GM18951 (cell line): ENCODE data around the gene COQ8A.

Experiments used
- POLR2A ChIP-seq: IDR thresholded peaks from 4 replicates; pipeline ENCODE4 v1.6.1; 2011; ENCODE audit warnings: mild to moderate bottlenecking; ENCODE audit not compliant: insufficient read length, insufficient read depth; ENCODE audit errors: extremely low read depth
- in situ Hi-C: fragments of 300-500 bp; cut with MboI; formaldehyde crosslinking; loops from one replicate; pipeline ENCODE4 v1.12.0; 2022; ENCODE audit warnings: low sequenced_read_pairs, mixed read lengths, inconsistent platforms; ENCODE audit not compliant: unreplicated experiment

The COQ8A gene

DNA sequence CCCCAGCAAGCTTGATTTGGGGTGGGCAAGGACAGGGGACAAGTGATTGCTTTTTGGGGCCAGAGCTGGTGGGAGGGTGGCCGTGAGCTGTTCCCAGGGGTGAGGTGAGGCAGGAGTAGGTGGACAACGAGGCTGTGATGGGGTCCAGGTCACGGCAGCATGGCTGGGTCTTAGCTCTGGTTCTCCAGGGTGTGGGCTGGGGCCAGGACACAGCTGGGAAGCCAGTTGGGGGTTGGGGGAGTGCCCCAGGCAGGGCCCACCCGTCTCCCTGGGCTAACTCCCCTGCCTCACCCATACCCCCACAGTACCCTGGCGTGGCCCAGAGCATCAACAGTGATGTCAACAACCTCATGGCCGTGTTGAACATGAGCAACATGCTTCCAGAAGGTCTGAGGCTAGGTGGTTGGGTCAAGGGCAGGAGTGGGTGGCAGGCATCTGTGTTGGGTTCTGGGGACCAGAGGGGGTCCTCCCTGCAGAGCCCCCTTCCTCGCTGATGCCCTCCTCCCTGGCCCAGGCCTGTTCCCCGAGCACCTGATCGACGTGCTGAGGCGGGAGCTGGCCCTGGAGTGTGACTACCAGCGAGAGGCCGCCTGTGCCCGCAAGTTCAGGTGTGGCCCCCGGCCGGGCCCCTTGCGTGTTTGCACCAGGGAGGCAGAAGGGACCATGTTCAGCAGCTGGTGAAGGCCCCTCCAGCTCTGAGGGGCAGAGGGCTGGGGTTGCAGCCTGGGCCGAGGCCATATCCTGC lies 43.3 kb downstream of the COQ8A start:
- in situ Hi-C loops = no loop called here

GRCh38 chr1:226983992-226984364 lies 43.9 kb downstream of the COQ8A start:
- in situ Hi-C loops = no loop called here
- peak; percentile 19 for TF ChIP-seq POLR2A

More for the DNA sequence above, 43.3 kb downstream of the COQ8A start:
- no peak for TF ChIP-seq POLR2A

- TF ChIP-seq POLR2A = no peak
- in situ Hi-C loops = no loop called here
Measured at GRCh38 chr1:226984521-226985238, 44.6 kb downstream of the COQ8A start.

DNA sequence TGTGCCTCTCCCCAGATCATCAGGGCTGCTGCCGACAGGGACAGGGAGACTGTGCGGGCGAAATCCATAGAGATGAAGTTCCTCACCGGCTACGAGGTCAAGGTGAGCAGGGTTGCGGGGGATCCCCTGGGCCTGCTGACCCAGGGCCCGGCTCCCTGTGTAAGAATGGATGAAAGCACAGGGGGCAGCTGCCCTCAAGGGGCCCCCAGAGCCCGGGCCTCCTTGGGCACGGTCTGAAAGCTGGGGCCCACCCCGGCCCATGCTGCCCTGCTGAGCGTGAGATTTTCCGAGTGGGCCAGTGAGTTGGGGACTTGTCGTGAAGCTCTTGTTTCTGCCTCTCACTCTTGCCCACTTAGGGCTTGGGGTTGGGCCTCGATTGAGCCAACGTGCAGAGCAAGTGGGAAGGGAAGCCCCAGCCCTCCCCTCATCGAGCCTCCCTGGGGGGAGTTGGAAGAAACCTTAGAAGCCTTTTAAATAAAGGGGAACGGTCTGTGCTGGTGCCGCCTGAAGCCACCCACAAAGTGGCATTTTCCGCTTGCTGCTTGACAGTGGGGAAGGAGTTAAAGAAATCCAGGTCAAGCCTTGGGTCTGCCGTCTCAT lies 45.2 kb downstream of the COQ8A start:
- in situ Hi-C loops = no loop called here
- TF ChIP-seq POLR2A = no peak

GRCh38 chr1:226985839-226986463 lies 45.9 kb downstream of the COQ8A start:
- no peak for TF ChIP-seq POLR2A
- in situ Hi-C loops = no loop called here

DNA sequence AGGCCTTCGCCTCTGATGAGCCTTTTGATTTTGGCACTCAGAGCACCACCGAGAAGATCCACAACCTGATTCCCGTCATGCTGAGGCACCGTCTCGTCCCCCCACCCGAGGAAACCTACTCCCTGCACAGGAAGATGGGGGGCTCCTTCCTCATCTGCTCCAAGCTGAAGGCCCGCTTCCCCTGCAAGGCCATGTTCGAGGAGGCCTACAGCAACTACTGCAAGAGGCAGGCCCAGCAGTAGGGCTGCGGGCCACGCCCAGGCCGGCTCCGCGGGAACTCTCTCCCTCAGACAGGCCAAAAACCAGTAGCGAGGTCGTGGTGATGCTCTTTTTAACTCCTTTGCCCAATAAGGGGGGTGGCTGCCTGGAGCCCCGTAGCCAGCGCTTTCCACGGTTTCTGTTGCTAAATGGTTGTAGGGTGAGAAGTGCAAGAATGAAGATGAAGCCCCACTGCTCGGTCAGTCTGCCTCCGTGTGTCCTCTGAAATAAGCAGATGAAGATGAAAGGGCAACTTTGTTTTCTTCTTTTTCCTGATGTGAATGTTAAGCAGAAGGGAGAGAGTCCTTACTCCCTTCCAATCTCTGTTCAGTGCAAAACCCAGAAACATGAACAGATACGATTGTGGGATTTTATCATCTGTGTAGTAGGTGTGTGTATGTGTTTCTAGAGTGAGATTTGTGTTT lies 46.5 kb downstream of the COQ8A start:
- in situ Hi-C loops = no loop called here
- TF ChIP-seq POLR2A = no peak

DNA sequence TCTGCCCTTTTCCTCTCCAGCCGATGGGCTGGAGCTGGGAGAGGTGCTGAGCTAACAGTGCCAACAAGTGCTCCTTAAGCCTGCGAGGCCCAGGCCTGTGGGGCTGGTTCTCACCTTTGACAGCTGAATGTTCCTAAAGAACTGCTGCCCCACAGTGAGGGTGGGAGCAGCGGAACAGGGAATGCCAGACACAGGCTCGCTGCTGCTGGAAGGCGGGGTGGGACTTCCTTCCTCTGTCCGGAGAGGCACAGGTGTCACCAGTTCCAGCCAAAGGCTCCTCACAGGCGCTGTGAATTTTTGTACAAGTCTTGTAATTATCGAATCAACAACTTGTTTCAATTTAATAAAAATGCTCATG lies 47.1 kb downstream of the COQ8A start:
- no peak for TF ChIP-seq POLR2A
- in situ Hi-C loops = no loop called here

- TF ChIP-seq POLR2A = no peak
- in situ Hi-C loops = no loop called here
Measured at GRCh38 chr1:226987623-226988333, 47.7 kb downstream of the COQ8A start.

GRCh38 chr1:226988334-226988666 lies 48.2 kb downstream of the COQ8A start:
- no peak for TF ChIP-seq POLR2A
- in situ Hi-C loops = no loop called here

DNA sequence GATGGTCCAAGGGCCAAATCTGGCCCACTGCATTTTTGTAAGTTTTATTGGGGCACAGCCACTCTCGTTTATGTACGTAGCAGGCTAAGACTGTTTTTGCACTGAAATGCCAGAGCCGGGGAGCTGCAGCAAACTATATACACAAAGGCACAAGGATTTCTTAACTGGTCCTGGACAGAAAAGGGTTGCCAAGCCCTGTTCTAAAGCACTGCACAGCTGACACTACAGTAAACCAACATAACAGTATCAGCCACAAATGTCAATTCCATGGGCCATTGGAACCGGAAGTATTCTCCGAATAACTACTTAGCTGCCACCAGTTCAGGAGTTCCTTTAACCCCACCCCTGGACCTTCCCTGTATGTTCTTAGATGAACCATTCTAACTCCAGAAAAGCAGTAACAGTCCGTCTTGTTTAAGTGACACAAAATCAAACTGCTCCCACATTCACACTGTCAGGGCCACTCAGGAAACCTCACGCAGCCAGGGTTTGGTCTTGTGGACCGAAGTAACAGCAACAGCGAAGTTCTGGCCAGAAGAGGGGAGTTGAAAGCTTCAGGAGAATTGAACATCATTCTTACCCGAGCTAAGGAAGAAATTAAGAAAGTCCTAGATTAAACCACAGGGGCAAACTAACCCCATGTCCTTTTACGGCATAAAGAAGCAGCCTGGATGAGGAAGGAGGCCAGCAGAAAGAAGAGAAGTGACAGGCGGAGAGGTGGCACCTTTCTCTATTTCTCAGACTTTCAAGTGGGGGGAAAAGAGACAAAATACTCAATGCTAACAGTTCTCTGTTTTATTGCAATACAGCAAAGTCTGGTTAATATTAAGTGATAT lies 49.2 kb downstream of the COQ8A start:
- in situ Hi-C loops = no loop called here
- no peak for TF ChIP-seq POLR2A

DNA sequence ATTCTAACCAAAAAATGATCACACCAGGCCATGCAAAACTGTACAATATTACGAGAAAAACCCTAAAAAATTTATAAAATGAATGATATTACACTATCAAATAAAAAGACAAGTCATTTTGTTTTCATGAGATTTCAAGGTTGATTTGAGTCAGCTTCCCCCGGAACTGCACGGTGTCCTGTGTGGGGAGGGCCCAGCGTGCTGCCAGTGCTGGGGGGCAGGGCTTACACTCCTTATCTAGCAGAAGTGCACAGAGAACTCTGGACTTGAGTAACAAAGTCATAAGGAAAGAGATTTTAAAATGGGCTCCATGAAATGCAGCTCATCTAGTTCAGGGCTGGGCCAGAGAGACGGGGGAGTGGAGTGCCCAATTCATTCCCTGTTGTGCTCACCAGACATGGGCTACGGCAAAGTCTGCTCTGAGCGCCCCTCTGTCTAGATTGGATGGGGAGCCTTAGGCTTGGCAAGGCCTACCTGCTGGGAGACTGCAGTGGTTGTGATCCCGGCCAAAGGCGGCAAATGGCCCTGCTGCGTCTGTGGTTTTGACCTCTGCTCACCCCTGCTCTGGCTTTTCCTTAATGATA lies 50.1 kb downstream of the COQ8A start:
- in situ Hi-C loops = no loop called here
- no peak for TF ChIP-seq POLR2A
